Fibroblast of gingiva (primary cell): ENCODE measurements around the gene IFITM1.

Source experiments
- DNase-seq: peaks from one replicate; pipeline ENCODE4 v3.0.0-alpha.2; 2011; ENCODE audit warnings: low read depth

IFITM1 gene

GRCh38 chr11:293852-294661 lies 19.8 kb upstream of the IFITM1 start:
- DNase-seq, result no peak

GRCh38 chr11:294780-295179 lies 19.1 kb upstream of the IFITM1 start:
- no peak for DNase-seq

GRCh38 chr11:295351-296170 lies 18.3 kb upstream of the IFITM1 start:
- no peak for DNase-seq

GRCh38 chr11:296171-297050 lies 17.4 kb upstream of the IFITM1 start:
- DNase-seq, result no peak

DNA sequence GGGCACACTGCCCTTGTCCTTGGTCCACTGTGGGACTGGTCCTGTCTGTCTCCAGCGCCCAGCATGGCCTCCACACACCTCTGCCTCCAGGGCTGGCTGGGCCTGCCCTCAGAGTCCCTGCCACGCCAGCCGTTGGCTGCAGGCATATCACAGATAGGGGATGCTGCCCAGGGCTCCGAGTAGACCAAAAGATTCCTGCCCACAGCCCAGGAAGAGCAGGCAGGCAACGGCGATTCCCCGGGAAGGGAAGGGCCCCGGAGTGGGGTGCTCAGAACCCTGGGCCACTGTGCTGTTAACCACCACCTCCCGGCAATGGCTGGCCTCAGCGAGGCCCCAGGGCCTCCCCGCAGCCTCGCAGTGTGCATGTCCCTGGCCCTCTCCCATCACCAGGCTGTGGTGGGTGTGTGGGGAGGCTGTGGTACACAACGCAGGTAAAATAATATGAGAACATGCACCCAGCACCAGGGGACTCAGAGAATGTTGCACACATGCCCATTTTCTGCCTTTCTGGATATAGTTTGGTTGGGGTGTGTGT lies 16.7 kb upstream of the IFITM1 start:
- no peak for DNase-seq

- peak; percentile 52 for DNase-seq
Observed at GRCh38 chr11:297586-298405, 16.0 kb upstream of the IFITM1 start.

DNA sequence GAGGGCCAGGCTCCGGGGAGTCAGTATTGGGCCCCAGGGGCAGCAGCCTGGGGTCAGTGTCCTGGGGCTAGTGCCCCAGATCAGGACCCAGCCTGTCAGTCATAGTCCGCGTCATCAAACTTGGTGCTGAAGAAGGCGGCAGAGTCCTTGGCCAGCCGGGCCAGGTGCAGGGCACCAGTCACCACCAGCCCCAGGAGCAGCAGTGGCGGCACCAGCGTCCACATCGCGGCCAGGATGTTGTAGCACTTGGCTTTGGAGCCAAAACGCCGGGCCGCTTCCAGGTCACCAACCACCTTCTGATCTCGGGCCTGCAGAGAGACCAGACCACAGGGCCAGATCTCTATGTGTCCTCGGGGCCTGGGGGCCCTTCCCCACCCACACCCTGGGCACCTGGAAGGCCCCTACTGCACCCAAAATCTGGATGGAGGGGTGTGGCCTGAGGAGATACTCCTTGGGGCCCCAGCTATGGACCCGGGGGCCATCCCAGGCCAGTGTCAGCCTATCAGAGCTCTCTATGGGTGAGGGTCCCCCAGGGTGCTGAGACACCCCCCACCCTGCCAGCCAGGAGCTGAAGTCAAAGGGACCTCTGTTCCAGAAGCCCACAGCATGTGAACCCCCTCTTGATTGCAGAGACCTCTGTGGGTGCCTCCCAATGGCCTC lies 15.3 kb upstream of the IFITM1 start:
- no peak for DNase-seq

DNA sequence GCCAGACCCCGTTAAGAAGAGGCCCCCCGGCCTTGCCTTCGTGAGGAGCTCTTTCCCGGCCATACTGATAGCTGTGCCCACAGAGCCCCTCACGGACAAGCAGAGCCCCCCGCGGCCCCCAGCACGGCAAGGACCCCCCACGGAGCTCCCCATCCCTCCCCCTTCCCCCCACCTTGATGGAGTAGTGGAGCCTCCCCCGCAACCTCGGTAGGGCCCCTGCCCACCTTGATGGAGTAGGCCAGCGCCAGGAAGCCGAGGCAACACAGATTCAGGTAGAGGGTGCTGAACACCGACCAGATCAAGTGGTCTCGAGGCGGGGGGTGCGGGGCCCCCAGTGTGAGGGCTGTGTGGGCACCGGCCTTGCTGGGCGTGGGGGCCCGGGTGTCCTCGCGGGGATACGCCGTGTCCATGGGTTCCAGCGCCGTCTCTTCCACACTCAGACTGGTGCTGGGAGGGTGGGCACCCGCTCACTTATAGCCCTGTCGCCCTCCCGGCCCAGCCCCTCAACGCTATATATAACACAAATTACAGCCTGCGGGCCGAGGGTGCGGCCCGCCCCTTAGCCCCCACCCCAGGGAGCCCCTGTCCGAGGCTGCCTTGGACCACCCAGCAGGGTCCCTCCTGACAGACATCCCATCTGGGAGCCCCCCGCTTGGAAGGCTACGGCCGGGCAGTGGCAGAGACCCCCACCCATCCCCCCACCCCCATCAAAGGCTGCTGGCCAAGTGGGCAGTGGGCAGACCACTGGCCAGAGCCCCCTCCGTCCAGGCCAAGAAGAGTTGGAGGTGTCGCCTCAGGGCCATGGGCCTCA lies 14.6 kb upstream of the IFITM1 start, which contains the start of gene IFITM5:
Gene IFITM5 (minus strand): TSS at position 446 of the 811 bp plus-strand sequence. CDS start 36 bp downstream, at position 410.
- DNase-seq, result no peak

GRCh38 chr11:299951-300735 lies 13.7 kb upstream of the IFITM1 start:
- peak; percentile 22 for DNase-seq

- DNase-seq, result no peak
Observed at GRCh38 chr11:303363-303762, 10.5 kb upstream of the IFITM1 start.

DNA sequence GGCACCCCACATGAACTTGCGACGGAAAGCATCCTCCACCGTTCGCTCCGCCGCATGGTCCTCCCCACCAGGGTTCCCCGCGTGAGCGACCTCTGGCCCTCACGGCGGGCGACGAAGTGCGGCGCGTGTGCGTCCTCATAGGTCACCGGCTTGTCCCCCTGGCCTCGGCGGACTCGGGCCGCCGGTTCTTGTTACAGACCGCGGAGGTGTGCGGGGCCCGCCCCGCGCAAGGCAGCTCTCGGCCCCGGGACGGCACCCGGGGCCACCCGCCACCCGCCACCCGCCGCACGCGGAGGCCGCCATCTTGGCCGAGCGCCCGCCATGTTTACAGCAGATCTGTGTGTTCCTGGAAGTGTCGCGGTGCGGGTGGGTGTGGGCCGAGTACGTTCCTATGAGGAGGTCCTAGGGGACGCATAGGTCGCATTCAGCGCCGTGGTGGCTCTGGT lies 9.8 kb upstream of the IFITM1 start:
- DNase-seq, result no peak

- peak; percentile 78 for DNase-seq
Observed at GRCh38 chr11:304915-305843, 8.7 kb upstream of the IFITM1 start.

DNA sequence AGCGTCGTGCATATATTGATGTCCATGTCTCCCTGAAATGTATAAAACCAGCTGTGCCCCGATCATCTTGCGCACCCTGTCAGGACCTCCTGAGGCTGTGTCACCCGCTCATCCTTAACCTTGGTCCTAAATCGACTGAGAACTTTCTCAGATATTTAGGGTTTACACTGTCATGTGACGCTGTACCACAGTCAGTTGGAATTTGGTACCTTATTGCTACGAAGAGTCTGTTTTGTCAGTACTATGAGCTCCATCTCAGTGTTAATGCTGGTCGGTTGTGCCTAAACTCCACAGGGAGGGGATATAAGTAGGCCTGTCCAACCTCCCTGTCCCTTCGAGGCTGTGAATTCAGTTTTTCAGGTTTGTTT lies 8.0 kb upstream of the IFITM1 start:
- DNase-seq, result no peak

DNA sequence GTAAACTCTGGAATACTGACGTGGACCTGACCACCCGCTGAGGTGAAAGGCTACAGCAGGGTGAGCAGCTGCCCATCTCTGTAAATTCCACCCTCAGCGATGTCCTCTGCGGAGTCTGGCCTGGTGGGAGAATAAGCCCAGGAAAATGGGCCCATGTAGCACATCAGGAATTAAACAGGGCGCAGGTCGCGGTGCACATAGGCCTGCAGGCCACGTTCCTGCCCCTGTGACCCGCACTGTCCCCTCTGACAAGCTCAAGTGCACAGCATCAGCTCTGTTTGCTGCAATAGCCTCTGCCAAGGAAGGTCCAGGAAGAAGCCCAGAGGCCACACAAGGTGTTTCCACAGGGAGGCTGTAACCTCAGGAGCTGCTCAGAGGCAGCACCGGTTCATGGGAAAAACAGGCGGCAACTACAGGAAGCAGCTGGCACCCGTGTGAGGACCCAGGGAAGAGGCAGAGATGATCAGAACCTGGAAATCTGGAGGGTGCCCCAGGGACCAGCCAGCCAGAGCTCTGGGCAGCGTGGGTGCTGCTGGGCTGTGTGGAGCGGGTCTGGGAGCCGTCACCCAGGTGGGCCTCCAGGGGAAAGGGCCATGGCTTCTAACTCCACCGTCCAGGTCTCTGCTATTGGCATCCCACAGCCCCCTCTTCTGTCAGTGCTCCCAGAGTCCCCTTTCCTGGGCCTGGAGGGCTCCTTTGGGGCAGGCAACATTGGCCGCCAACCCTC lies 7.0 kb upstream of the IFITM1 start:
- no peak for DNase-seq

DNA sequence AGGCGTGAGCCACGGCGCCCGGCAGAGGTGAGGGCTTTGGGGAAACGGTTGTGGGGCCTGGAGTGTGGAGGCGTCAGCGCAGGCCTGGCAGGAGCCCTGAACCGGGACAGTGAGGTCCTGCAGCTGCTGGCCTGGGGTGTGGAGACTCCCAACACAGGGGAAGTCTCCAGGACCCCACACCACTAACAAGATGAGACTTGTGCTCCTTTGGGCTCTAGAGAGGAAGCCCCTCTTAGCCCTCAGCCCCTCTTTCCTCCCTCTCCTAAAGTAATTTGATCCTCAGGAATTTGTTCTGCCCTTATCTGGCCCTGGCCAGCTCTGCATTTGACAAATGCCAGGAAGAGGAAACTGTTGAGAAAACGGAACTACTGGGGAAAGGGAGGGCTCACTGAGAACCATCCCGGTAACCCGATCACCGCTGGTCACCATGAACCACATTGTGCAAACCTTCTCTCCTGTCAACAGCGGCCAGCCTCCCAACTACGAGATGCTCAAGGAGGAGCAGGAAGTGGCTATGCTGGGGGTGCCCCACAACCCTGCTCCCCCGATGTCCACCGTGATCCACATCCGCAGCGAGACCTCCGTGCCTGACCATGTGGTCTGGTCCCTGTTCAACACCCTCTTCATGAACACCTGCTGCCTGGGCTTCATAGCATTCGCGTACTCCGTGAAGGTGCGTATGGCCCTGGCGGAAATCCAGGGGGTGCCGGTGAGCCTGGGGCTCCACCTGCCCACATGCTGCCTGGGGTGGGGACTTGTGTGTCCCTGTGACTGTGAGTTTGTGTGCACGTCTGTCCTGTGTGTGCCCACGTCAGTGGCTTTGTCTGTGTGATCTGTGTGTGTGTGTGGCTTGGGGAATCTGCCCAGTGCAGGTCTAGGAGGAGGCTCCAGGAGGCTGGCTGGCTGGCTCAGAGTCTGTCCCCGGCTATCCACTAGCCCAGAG lies 5.8 kb upstream of the IFITM1 start, which contains the start of gene IFITM2:
Gene IFITM2 (plus strand): TSS at position 51 of the 943 bp plus-strand sequence. CDS start 377 bp downstream, at position 428.
- DNase-seq, result peak; percentile 96
